Measurements from ENCODE around the gene GDF9. TPM values are rescaled to one million over a fixed set of nuclear protein-coding genes. Genes with fewer than 3 reads are reported as not detected.
A peak's percentile ranks its signal among the peaks of the same experiment; 100 is the strongest.

GDF9 gene
- total and polyA plus RNA-seq, 7 experiments from 2014 or later, result 0.43 to 2.0 (median 1.4) TPM

GRCh38 chr5:132828846-132829494 lies 37.3 kb downstream of the GDF9 start:
- peaks cover 3 to 21% of the 10 kb centered on the region in 2 donors for H3K27me3 ChIP-seq (ENCODE audit: control insufficient read depth in 2 of 2, insufficient read depth in 2 of 2, low read length in 2 of 2)
- peak overlapping the region in 2 of 9 donors; percentile 32 to 43 for H3K27ac Mint-ChIP-seq

DNA sequence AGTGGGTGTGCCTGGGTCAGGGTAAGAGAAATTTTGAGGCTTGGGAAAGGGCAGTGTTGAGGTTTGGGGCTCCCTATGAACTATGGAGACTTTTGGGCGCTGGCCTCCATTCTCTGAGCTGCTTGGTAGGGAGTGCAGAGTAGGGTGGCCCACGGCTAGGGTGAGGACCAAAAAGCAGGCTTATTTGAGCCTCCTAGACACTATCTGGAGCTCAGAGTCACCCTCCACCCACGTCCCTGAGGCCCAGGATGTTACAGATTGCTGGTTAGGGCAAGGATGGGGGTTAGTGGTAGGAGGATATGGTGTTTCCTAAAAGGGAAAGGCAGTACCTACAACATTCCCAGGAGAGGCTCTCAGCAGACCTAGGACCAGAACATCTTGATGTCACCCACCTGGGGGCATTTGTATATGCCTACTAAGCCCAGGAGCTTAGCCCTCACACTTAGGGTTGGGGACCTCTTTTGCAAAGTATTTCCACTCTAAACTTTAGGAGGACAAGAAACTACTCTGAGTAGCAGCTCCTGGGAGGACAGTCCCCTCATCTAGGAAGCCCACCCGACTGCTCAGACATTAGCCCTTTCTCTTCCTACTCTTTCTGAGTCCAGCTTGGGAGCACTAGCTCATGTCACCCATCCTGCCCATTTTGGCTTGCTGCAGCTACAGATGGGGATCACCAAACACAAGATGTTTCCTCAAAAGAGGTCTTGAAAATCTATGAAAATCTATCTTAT lies 38.2 kb downstream of the GDF9 start:
- DNase-seq (no peak), ATAC-seq (no peak)
- Histone ChIP-seq H3K4me1 (ENCODE audit: control insufficient read depth in 2 of 2, insufficient read depth in 2 of 2, low read length in 2 of 2) (no peaks in the 10 kb centered on the region), H3K9me3 (ENCODE audit: control insufficient read depth in 2 of 3, low read length in 3 of 3) (no peaks in the 10 kb centered on the region), H3K4me3 (ENCODE audit: low read length) (no peak overlapping the region), H3K27me3 (ENCODE audit: control insufficient read depth in 2 of 2, insufficient read depth in 2 of 2, low read length in 2 of 2) (peaks cover 3 to 23% of the 10 kb centered on the region in 2 donors), H3K27ac (ENCODE audit: low read depth, low read length) (no peak overlapping the region), H3K36me3 (ENCODE audit: control insufficient read depth in 2 of 3, insufficient read depth in 3 of 3, low read length in 3 of 3) (no peaks in the 10 kb centered on the region)
- no peaks in the 10 kb centered on the region for H3K9me3 Mint-ChIP-seq
- H3K27me3 Mint-ChIP-seq, result peaks cover 40 to 68% (median 51%) of the 10 kb centered on the region in 5 donors
- H3K4me1 Mint-ChIP-seq, result peaks cover 0 to 20% (median 15%) of the 10 kb centered on the region in 7 donors
- CTCF ChIA-PET, result interaction anchor here (1.7 kb wide), 2 partner anchors 8 to 11 kb away, joined by 7 to 8 read pairs; no protein-coding TSS in a partner anchor
- intact Hi-C loops (cut with micrococcal nuclease), result no loop called here
- no peaks in the 10 kb centered on the region for H3K36me3 Mint-ChIP-seq
- H3K4me3 Mint-ChIP-seq, result peak overlapping the region in 1 of 10 donors; percentile 73
- POLR2A ChIA-PET, result interaction anchor here (1.1 to 1.3 kb wide), 2 partner anchors 10 to 15 kb away, joined by 3 read pairs; partner anchors contain the start of gene SOWAHA
- H3K27ac Mint-ChIP-seq, result no peak overlapping the region

More at GRCh38 chr5:132828846-132829494, 37.3 kb downstream of the GDF9 start:
- Mint-ChIP-seq H3K27me3 (peaks cover 34 to 67% (median 46%) of the 10 kb centered on the region in 5 donors), H3K4me1 (peaks cover 0 to 20% (median 12%) of the 10 kb centered on the region in 7 donors), H3K9me3 (no peaks in the 10 kb centered on the region), H3K36me3 (no peaks in the 10 kb centered on the region), H3K4me3 (peak overlapping the region; percentile 69 to 93 (median 84))
- intact Hi-C loops (cut with micrococcal nuclease), result no loop called here
- POLR2A ChIA-PET, result interaction anchor here (1.1 to 1.3 kb wide), 2 partner anchors 11 to 15 kb away, joined by 3 read pairs; partner anchors contain the start of gene SOWAHA
- Histone ChIP-seq H3K4me3 (ENCODE audit: low read length) (no peak overlapping the region), H3K36me3 (ENCODE audit: control insufficient read depth in 2 of 3, insufficient read depth in 3 of 3, low read length in 3 of 3) (no peaks in the 10 kb centered on the region), H3K4me1 (ENCODE audit: control insufficient read depth in 2 of 2, insufficient read depth in 2 of 2, low read length in 2 of 2) (no peaks in the 10 kb centered on the region), H3K27ac (ENCODE audit: low read depth, low read length) (no peak overlapping the region), H3K9me3 (ENCODE audit: control insufficient read depth in 2 of 3, low read length in 3 of 3) (no peaks in the 10 kb centered on the region)
- DNase-seq, result no peak
- CTCF ChIA-PET, result interaction anchor here (1.1 to 1.7 kb wide), 4 partner anchors 9 to 55 kb away, joined by 3 to 9 read pairs (median 8); no protein-coding TSS in a partner anchor
- no peak for ATAC-seq

DNA sequence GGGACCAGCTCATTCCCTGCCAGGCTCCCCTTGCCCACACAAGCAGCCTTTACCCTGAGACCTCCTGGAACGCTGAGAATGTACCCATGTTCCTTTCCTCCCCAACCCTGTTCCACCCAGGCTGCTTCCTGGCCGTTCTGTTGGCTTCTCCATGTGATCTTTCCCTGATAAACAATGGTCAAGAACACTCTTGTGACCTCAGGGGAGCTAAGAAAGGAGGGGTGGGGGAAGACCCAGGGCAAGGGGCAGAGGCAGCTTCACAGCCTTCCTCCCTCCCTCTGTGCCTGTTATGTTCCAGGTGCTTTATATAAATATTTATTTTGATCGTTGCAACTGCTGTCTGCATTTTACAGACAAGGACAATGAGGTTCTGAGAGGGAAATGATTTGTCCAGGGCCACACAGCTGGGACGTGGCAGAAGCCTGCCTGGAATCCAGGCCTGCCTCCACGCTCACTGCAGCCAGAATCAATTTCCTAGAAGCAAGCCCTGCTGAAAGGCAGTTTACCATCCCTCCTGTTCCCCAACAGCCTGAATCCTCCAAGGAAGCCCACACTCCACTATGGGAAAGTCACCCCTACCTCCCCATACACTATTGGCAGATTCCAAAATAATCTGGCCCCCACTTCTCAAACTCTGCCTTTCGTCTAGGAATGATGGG lies 39.7 kb downstream of the GDF9 start:
- Mint-ChIP-seq H3K27me3 (peaks cover 37 to 68% (median 47%) of the 10 kb centered on the region in 5 donors), H3K9me3 (no peaks in the 10 kb centered on the region), H3K4me1 (peaks cover 0 to 19% (median 15%) of the 10 kb centered on the region in 7 donors), H3K36me3 (no peaks in the 10 kb centered on the region), H3K27ac (no peak overlapping the region), H3K4me3 (peak overlapping the region; percentile 15 to 71 (median 52))
- ATAC-seq, result no peak
- DNase-seq, result no peak
- H3K27me3 ChIP-seq (ENCODE audit: control insufficient read depth in 2 of 2, insufficient read depth in 2 of 2, low read length in 2 of 2), result peaks cover 3 to 23% of the 10 kb centered on the region in 2 donors
- no peaks in the 10 kb centered on the region for H3K36me3 ChIP-seq (ENCODE audit: control insufficient read depth in 2 of 3, insufficient read depth in 3 of 3, low read length in 3 of 3)
- H3K4me1 ChIP-seq (ENCODE audit: control insufficient read depth in 2 of 2, insufficient read depth in 2 of 2, low read length in 2 of 2), result no peaks in the 10 kb centered on the region
- intact Hi-C loops (cut with micrococcal nuclease), result no loop called here
- H3K9me3 ChIP-seq (ENCODE audit: control insufficient read depth in 2 of 3, low read length in 3 of 3), result no peaks in the 10 kb centered on the region
- ChIA-PET POLR2A (no interaction called here), CTCF (no interaction called here)
- H3K4me3 ChIP-seq (ENCODE audit: low read length), result no peak overlapping the region
- no peak overlapping the region for H3K27ac ChIP-seq (ENCODE audit: low read depth, low read length)

GRCh38 chr5:132825834-132826391 lies 40.4 kb downstream of the GDF9 start:
- Mint-ChIP-seq H3K9me3 (no peaks in the 10 kb centered on the region), H3K27me3 (peaks cover 31 to 65% (median 40%) of the 10 kb centered on the region in 5 donors), H3K27ac (no peak overlapping the region), H3K4me1 (peaks cover 0 to 13% (median 11%) of the 10 kb centered on the region in 7 donors), H3K4me3 (peak overlapping the region in 7 of 10 donors; percentile 15 to 71 (median 51)), H3K36me3 (no peaks in the 10 kb centered on the region)
- intact Hi-C loops (cut with micrococcal nuclease), result no loop called here
- CTCF ChIA-PET, result no interaction called here
- DNase-seq (peak in 1 of 9 donors; percentile 52), ATAC-seq (no peak)
- Histone ChIP-seq H3K4me1 (ENCODE audit: control insufficient read depth in 2 of 2, insufficient read depth in 2 of 2, low read length in 2 of 2) (no peaks in the 10 kb centered on the region), H3K27ac (ENCODE audit: low read depth, low read length) (no peak overlapping the region), H3K9me3 (ENCODE audit: control insufficient read depth in 2 of 3, low read length in 3 of 3) (no peaks in the 10 kb centered on the region), H3K4me3 (ENCODE audit: low read length) (peak overlapping the region; percentile 9), H3K36me3 (ENCODE audit: control insufficient read depth in 2 of 3, insufficient read depth in 3 of 3, low read length in 3 of 3) (no peaks in the 10 kb centered on the region), H3K27me3 (ENCODE audit: control insufficient read depth in 2 of 2, insufficient read depth in 2 of 2, low read length in 2 of 2) (peaks cover 3 to 23% of the 10 kb centered on the region in 2 donors)
- POLR2A ChIA-PET, result no interaction called here

GRCh38 chr5:132825033-132825833 lies 41.0 kb downstream of the GDF9 start:
- Histone ChIP-seq H3K4me1 (ENCODE audit: control insufficient read depth in 2 of 2, insufficient read depth in 2 of 2, low read length in 2 of 2) (peaks cover 0 to 2% of the 10 kb centered on the region in 2 donors), H3K27ac (ENCODE audit: low read depth, low read length) (no peak overlapping the region), H3K9me3 (ENCODE audit: control insufficient read depth in 2 of 3, low read length in 3 of 3) (no peaks in the 10 kb centered on the region), H3K27me3 (ENCODE audit: control insufficient read depth in 2 of 2, insufficient read depth in 2 of 2, low read length in 2 of 2) (peaks cover 3 to 23% of the 10 kb centered on the region in 2 donors), H3K4me3 (ENCODE audit: low read length) (peak overlapping the region; percentile 9), H3K36me3 (ENCODE audit: control insufficient read depth in 2 of 3, insufficient read depth in 3 of 3, low read length in 3 of 3) (no peaks in the 10 kb centered on the region)
- Mint-ChIP-seq H3K4me1 (peaks cover 0 to 15% (median 11%) of the 10 kb centered on the region in 7 donors), H3K27me3 (peaks cover 34 to 66% (median 42%) of the 10 kb centered on the region in 5 donors), H3K9me3 (no peaks in the 10 kb centered on the region), H3K27ac (no peak overlapping the region), H3K4me3 (peak overlapping the region in 9 of 10 donors; percentile 21 to 67 (median 43)), H3K36me3 (no peaks in the 10 kb centered on the region)
- peak in 1 of 9 donors; percentile 44 for DNase-seq
- CTCF ChIA-PET, result interaction anchor here (1.7 kb wide), 1 partner anchor 9 kb away, joined by 5 read pairs; no protein-coding TSS in a partner anchor
- intact Hi-C loops (cut with micrococcal nuclease), result no loop called here
- POLR2A ChIA-PET, result no interaction called here
- no peak for ATAC-seq
